Ishikawa (cell line): ENCODE results near the gene THSD4.

ENCODE experiments used
- CEBPB ChIP-seq: IDR thresholded peaks from 2 replicates; pipeline ENCODE4 v1.6.1; 2012
- CREB1 ChIP-seq: IDR thresholded peaks from 2 replicates; pipeline ENCODE4 v1.6.1; 2012; ENCODE audit warnings: low read depth
- EGR1 ChIP-seq: IDR thresholded peaks from 2 replicates; pipeline ENCODE4 v1.6.1; 2012
- EP300 ChIP-seq: IDR thresholded peaks from 2 replicates; pipeline ENCODE4 v1.6.1; 2012; ENCODE audit warnings: borderline replicate concordance
- FOXM1 ChIP-seq: IDR thresholded peaks from 2 replicates; pipeline ENCODE4 v1.6.1; 2012; ENCODE audit warnings: low read depth, borderline replicate concordance
- MAX ChIP-seq: IDR thresholded peaks from 2 replicates; pipeline ENCODE4 v1.6.1; 2012
- NFIC ChIP-seq: IDR thresholded peaks from 2 replicates; pipeline ENCODE4 v1.6.1; 2012
- RAD21 ChIP-seq: IDR thresholded peaks from 2 replicates; pipeline ENCODE4 v1.6.1; 2012; ENCODE audit warnings: low read depth
- REST ChIP-seq: IDR thresholded peaks from 2 replicates; pipeline ENCODE4 v1.6.1; 2012; ENCODE audit warnings: low read depth, mild to moderate bottlenecking
- TAF1 ChIP-seq: IDR thresholded peaks from 2 replicates; pipeline ENCODE4 v1.6.1; 2012; ENCODE audit warnings: low read depth, mild to moderate bottlenecking
- TCF12 ChIP-seq: IDR thresholded peaks from 2 replicates; pipeline ENCODE4 v1.6.1; 2012; ENCODE audit warnings: low read depth
- TEAD4 ChIP-seq: IDR thresholded peaks from 2 replicates; pipeline ENCODE4 v1.6.1; 2012
- USF1 ChIP-seq: IDR thresholded peaks from 2 replicates; pipeline ENCODE4 v1.6.1; 2012
- YY1 ChIP-seq: IDR thresholded peaks from 2 replicates; pipeline ENCODE4 v1.6.1; 2012; ENCODE audit warnings: low read depth
- ZBTB7A ChIP-seq: IDR thresholded peaks from 2 replicates; pipeline ENCODE4 v1.6.1; 2012; ENCODE audit warnings: low read depth

THSD4 gene

GRCh38 chr15:71215126-71215894 lies 100.0 kb downstream of the THSD4 start:
- TF ChIP-seq ZBTB7A (no peak), FOXM1 (no peak), TCF12 (no peak), MAX (no peak), TEAD4 (no peak), USF1 (no peak), CEBPB (no peak), NFIC (no peak), EP300 (no peak)

- TF ChIP-seq CREB1: no peak
Observed at GRCh38 chr15:71218272-71218805, 103.1 kb downstream of the THSD4 start.

GRCh38 chr15:71219101-71219500 lies 103.8 kb downstream of the THSD4 start:
- no peak for TF ChIP-seq CEBPB

- no peak for TF ChIP-seq ZBTB7A
- TF ChIP-seq TAF1: no peak
Observed at GRCh38 chr15:71219645-71220044, 104.4 kb downstream of the THSD4 start.

- TF ChIP-seq TEAD4 (no peak), TAF1 (no peak), CREB1 (no peak), USF1 (no peak), CEBPB (no peak), EP300 (no peak), TCF12 (no peak), RAD21 (no peak), NFIC (no peak), FOXM1 (no peak), MAX (no peak), YY1 (no peak), EGR1 (no peak), ZBTB7A (no peak), REST (no peak)
Observed at GRCh38 chr15:71220828-71221227, 105.6 kb downstream of the THSD4 start.

- TF ChIP-seq EP300: no peak
- no peak for TF ChIP-seq NFIC
- TF ChIP-seq USF1: no peak
- TF ChIP-seq EGR1: no peak
- TF ChIP-seq FOXM1: no peak
- TF ChIP-seq TCF12: no peak
- TF ChIP-seq REST: no peak
- no peak for TF ChIP-seq TEAD4
- TF ChIP-seq CEBPB: no peak
- no peak for TF ChIP-seq TAF1
- TF ChIP-seq MAX: no peak
- no peak for TF ChIP-seq YY1
- no peak for TF ChIP-seq RAD21
- no peak for TF ChIP-seq ZBTB7A
- no peak for TF ChIP-seq CREB1
Observed at GRCh38 chr15:71221417-71221816, 106.1 kb downstream of the THSD4 start.
